ENCODE results near the gene SLC7A5. TPM values are rescaled to one million over a fixed set of nuclear protein-coding genes. Genes with fewer than 3 reads are reported as not detected.
"Not testable (repeated sequence)": the region's sequence is repeated elsewhere in the genome, so short reads cannot be mapped to it uniquely, and the experiment has no call there.

Gene SLC7A5
- total RNA-seq, 1 donor from 2014 or later = 20.9 TPM

DNA sequence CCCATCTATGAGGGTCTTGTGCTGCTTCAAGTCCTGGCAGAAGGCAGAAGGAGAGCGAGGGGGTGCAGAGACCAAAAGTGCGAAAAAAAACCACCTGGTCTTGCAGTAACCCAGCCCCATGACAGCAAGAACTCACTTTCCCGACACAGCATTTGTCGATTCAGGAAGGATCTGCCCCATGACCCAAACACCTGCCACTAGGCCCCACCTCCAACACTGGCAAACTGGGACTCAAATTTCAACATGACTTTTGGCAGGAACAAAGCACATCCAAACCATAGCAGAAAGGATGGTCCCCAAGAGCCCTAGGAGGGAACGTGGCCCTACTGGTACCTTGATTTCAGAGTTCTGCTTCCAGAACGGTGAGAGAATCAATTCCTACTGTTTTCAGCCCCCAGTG is 68.8 kb downstream of the SLC7A5 start:
- no peak for DNase-seq (ENCODE audit: low read depth)

- no peak for DNase-seq (ENCODE audit: low read depth)
Measured at GRCh38 chr16:87795336-87795735, 74.0 kb downstream of the SLC7A5 start.

DNA sequence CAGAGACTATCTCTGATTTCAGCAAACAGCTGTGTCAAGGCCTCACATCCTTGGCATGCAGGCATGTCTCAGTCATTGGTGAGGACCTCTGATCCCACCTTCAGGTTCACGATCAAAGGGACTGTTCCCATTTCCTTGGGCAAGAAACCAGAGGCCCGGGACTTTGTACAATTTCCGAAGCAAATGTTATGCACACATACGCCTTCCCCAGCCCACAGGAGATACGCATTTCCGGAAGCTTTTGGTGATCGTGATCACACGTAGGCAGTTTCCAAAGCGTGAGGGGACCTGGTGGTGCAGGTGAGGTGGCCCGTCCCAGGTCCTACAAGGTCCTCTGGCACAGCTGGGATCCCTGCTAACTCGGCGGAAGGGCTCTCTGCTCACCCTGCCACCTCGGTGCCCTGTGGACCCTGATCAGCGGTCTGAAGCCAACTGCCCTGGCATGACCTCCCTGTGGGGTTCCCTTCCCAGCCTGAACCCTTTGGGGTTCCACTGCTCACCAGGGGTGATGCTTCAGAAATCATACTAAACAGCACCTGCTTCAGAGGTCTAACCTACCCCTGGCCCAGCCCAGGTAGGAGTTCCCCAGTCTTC is 74.7 kb downstream of the SLC7A5 start:
- DNase-seq (ENCODE audit: low read depth) = no peak

- DNase-seq (ENCODE audit: low read depth) = no peak
Measured at GRCh38 chr16:87792205-87792565, 77.1 kb downstream of the SLC7A5 start.

DNA sequence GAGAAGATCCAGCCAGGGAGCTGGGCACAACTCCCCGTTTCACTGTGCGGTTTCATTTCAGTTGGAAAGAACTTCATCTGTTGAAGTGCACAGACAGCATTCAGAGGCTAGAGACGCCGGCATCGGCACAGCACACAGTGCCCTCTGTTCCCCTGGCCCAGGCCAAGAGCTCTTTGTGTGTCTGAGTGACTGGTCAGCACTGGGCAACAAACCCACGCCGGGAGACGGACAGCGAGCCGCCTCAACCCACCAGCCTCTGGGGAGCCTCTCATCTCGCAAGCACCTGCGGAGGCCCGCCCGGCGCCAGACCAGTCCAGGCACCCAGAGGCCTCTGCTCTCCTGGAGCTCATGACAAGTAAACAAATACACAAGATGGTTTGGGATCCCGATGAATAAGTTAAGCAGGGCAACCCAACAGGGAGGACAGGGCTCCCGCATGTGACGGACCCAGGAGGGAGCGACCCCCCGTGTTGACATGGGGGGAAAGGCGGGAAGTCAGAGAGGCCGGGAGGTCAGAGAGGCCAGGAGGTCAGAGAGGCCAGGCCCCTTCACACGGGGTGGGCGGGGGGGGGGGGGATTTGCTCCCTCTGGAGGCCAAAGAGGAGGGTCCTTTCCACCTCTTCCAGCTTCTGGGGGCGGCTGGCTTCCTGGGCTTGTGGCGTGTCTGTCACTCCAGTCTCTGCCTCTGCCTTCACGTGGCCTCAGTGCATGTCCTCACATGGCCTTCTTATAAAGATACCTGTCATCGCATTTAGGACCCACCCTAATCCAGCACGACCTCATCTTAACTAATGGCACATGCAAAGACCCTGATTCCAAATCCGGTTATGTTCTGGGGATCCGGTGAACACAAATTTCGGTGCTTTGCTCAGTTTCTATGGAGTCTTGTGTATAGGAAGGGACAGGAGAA is 77.8 kb downstream of the SLC7A5 start:
- DNase-seq (ENCODE audit: low read depth) = no peak

DNA sequence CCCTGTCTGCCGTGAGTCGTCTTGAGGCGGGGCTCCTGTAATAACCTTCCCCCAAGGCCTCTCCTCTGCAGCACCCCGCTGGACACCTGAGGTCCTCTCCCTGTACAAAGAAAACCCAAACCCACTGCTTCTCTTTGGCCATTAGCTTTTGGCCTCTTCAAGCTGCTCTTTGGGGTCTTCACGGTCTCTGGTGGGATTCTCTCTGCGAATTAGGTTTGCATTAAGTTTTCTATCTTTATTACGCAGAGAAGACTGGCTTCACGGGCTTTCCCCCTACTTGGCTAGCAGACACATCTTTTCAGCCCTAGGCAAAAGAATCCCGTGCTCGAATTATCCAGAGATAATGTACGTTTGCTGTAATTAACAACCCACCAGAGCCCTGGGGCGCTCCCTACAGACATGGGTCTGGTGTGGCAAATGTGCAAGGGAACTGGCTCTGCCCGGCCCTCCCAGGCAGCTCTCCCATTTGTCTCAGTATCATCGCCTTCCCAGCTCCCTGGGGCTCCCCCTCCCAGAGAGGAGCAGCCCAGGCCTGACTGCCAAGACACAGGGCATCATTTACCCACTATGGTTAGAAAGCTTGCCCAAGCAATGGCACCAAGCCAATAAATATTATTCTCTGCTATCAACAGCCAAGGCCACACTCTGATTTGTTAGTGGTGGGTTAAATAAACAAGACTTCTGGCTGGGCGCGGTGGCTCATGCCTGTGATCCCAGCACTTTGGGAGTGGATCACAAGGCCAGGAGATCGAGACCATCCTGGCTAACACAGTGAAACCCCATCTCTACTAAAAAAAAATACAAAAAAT is 78.8 kb downstream of the SLC7A5 start:
- peak; percentile 63 for DNase-seq (ENCODE audit: low read depth)

DNA sequence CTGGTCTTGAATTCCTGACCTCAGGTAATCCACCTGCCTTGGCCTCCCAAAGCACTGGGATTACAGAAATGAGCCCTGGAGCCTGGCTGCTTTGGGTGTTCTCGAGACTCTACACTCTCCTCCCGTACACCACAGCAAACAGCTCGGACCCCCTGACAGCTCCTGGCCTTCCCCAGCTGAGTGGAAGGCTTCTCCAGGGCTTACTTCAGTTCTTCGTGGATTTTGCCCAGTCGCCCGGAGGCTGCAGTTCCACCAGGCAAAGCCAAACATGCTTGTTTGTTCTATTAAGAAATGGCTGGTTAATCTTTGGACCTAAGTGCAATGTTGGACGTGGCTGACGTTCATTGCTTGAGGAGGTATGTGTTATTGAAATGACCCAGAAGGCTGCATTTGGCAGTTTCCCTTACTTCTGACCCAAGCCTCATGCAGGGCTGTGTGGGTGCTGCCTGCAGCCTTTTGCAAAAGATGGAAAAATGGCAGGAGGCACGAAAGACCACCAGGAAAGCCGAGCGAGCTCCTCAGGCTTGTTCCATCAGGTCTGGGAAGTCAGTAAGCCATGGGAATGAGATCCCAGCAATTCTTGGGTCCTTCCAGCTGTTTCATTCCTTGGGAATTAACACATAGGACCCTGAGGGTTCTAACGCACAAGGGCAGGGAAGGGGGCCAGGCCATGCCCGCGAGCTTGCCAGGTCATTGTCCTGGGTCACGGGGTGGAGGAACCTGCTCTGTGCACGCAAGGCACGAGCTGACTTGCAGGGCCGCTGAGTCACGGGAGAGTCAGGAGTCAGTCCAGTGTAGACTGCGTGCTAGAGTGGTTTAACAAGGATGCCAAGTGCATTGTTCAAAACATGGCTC is 79.6 kb downstream of the SLC7A5 start:
- DNase-seq (ENCODE audit: low read depth) = peak; percentile 93

DNA sequence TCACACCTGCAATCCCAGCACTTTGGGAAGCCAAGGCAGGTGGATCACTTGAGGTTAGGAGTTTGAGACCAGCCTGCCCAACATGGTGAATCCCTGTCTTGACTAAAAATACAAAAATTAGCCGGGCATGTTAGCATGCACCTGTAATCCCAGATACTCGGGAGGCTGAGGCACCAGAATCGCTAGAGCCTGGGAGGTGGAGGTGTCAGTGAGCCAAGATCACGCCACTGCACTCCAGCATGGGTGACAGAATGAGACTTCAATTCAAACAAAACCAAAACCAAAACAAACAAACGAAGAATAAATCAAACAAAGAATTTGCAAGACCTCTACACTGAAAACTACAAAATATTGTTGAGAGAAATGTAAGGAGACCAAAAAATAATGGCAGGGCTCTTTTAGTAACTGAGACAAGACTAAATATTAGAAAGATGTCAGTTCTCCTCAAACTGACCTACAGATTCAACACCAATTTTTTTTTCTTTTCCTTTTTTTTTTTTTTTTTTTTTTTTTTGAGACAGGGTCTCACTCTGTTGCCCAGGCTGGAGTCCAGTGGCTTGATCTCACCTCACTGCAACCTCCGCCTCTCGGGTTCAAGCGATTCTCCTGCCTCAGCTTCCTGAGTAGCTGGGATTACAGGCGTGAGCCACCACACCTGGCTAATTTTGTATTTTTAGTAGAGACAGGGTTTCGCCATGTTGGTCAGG is 80.4 kb downstream of the SLC7A5 start:
- DNase-seq (ENCODE audit: low read depth) = not testable (repeated sequence)

- DNase-seq (ENCODE audit: low read depth) = not testable (repeated sequence)
Measured at GRCh38 chr16:87787451-87788091, 81.7 kb downstream of the SLC7A5 start.

DNA sequence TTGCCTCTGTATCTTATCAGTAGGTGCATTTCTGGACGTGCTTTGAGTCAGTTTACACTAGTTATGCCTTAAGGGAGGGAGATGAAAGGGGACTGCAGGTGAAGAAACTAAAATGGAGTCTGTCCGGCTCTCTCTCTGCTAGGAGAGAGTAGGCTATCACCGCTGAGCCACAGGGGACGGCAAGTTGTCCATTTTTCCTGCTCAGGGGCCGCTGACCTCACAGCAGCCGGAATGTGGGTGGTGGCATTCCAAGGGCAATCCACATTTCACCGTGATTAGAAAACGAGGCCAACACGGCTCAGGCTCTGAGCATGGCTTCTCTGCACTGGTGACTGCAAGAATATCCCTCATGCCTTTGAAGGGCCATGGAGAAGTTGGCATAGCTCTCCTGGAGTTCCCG is 84.5 kb downstream of the SLC7A5 start:
- DNase-seq (ENCODE audit: low read depth) = peak; percentile 35

GRCh38 chr16:87782033-87782432 is 87.3 kb downstream of the SLC7A5 start:
- DNase-seq (ENCODE audit: low read depth) = no peak

DNA sequence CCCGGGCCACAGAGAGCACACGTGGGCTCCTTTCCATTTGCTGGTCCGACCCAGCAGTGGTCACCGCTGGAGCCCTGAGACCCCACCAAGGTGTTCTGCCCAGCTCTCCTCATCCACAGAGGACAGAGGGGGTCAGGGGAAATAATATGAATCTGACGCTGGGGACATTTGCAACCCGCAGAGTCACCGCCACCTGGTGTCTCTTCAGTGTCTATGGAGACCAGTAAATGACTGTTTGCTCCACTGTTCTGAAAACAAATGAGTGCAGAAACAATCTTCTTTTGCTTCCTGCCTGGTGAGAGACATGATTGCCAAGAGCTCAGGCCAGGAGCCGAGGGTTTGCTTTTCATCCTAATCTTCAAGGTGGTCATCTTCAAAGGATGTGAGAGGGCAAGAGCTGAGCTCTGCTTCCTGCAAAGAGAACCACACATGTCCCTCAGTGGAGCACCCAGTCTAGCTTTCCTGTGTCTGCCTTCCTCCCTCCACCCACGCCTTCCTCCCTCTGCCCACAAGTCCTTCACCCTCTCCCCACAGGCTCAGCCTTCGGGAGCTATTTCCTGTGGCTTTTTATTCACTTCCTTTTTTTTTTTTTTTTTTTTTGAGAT is 88.8 kb downstream of the SLC7A5 start:
- DNase-seq (ENCODE audit: low read depth) = peak; percentile 47

Other genes starting within 250 kb of the SLC7A5 start
- 29.2 and 29.9 TPM in 2 replicates for gene KLHDC4, start 103.5 kb downstream of the SLC7A5 start, total RNA-seq
- gene CA5A, start 67.0 kb upstream of the SLC7A5 start, total RNA-seq = not detected in 2 replicates
- 15.8 and 27.9 TPM in 2 replicates for gene BANP, start 81.9 kb upstream of the SLC7A5 start, total RNA-seq